Uterus (tissue), 4 donors: ENCODE measurements around the gene PLEKHN1. TPM values are rescaled to one million over a fixed set of nuclear protein-coding genes. Genes with fewer than 3 reads are reported as not detected.
"Not testable (repeated sequence)": the region's sequence is repeated elsewhere in the genome, so short reads cannot be mapped to it uniquely, and the experiment has no call there.

ENCODE experiments used
- DNase-seq, 2 donors: peaks; one replicate each; pipeline ENCODE4 v3.0.0-alpha.2; 2019 to 2020
- H3K27ac ChIP-seq, 2 donors: fragments of 200-600 bp; sonication (generic); 1 replicate in 1 of 2; 2 replicates in 1 of 2; pipeline ENCODE4 v1.5.1; 2016 to 2018
- H3K27me3 ChIP-seq, 2 donors: fragments of 200-600 bp; sonication (generic); one replicate each; pipeline ENCODE4 v1.5.1; 2018 to 2019; ENCODE audit warnings: control low read depth in 1 of 2
- H3K36me3 ChIP-seq, 2 donors: fragments of 200-600 bp; sonication (generic); one replicate each; pipeline ENCODE4 v1.5.1; 2019; ENCODE audit warnings: control low read depth in 1 of 2
- H3K4me1 ChIP-seq, 2 donors: fragments of 200-600 bp; sonication (generic); one replicate each; pipeline ENCODE4 v1.5.1; 2018 to 2019; ENCODE audit warnings: control low read depth in 1 of 2
- H3K4me3 ChIP-seq, 2 donors: fragments of 200-600 bp; sonication (generic); 1 replicate in 1 of 2; 2 replicates in 1 of 2; pipeline ENCODE4 v1.5.1; 2018 to 2019; ENCODE audit warnings: mild to moderate bottlenecking in 1 of 2
- H3K9me3 ChIP-seq, 2 donors: fragments of 200-600 bp; sonication (generic); one replicate each; pipeline ENCODE4 v1.5.1; 2019; ENCODE audit warnings: control low read depth in 1 of 2
- CTCF ChIP-seq, 4 experiments: fragments of 200-600 bp in 2 of 4; fragments of 450-650 bp in 2 of 4; sonication (generic) in 2 of 4; IDR thresholded peaks; one replicate each; pipeline ENCODE4 v1.5.1; 2016 to 2019; ENCODE audit warnings: antibody characterized with exemption in 4 of 4, mild to moderate bottlenecking in 2 of 4, moderate library complexity in 1 of 4
- POLR2A ChIP-seq, 2 donors: fragments of 450-650 bp; IDR thresholded peaks; one replicate each; pipeline ENCODE4 v1.6.1; 2016; ENCODE audit warnings: antibody characterized with exemption in 2 of 2, mild to moderate bottlenecking in 1 of 2, moderate library complexity in 1 of 2
- intact Hi-C: fragments of 100-400 bp; cut with DNase I; formaldehyde crosslinking; loops from one replicate; pipeline ENCODE4 v1.15.1; 2023; ENCODE audit warnings: low total_unique reads
- total RNA-seq, 4 donors: library from RNA; depleted of rRNA in 3 of 4; stranded (reverse); fragments of >200 nt in 3 of 4; gene quantifications; one replicate each; pipeline versions ENCODE4 v1.1.0 to v1.2.4, GENCODE V29; 2014 to 2023
- donor health status: DM: yes; HTN: yes; CAD: no.

Gene PLEKHN1
- total RNA-seq, 4 donors from 2014 or later, result 1.1 TPM; not detected in 3

DNA sequence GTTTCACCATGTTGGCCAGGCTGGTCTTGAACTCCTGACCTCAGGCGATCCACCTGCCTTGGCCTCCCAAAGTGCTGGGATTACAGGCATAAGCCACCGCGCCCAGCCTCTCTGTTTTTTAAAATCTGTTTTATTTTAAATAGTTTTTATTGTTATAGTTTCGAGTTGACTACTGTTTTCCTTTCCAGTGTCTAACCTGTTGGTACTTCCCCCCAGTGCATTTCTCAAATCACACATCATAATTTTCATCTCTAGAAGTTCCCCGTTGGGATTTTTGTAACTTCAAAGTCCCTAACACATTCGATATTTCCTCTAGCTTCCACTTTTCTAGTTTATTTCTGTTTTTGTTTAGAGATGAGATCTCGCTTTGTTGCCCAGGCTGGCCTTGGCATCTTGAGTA, 26.1 kb downstream of the PLEKHN1 start:
- Histone ChIP-seq H3K4me3 (no peak overlapping the region), H3K27me3 (no peaks in the 10 kb centered on the region), H3K9me3 (no peaks in the 10 kb centered on the region), H3K4me1 (no peaks in the 10 kb centered on the region), H3K27ac (no peak overlapping the region), H3K36me3 (no peaks in the 10 kb centered on the region)
- TF ChIP-seq CTCF (IDR thresholded peaks at IDR 0.05), result no peak
- TF ChIP-seq POLR2A (IDR thresholded peaks at IDR 0.05), result no peak
- intact Hi-C loops, result no loop called here
- DNase-seq, result no peak

DNA sequence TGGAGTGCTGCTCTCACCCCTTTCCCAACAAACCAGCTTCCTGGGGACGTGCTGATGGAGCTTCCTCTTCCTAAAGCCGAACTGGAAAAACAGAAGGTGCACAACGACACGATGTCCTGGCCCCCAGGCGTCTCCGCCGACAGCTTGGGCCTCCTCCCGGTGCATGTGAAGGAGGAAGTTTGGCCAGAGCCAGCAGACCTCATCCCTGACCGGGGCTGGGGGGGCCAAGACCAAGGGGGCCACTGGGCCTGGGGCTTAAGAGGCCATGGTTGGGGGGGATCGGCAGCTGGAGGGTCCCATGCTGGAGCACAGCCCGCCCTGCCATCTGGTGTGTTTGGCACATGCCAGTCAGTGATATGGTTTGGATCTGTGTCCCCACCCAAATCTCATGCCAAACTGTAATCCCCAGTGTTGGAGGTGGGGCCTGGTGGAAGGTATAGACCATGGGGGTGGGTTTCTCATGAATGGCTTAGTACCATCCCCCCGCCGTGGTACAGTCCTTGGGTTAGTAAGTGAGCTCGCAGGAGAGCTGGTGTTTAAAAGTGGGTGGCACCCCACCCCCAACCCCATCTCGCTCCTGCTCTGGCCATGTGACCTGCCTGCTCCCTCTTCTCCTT, 27.2 kb downstream of the PLEKHN1 start:
- H3K27ac ChIP-seq, result no peak overlapping the region
- TF ChIP-seq POLR2A (IDR thresholded peaks at IDR 0.05), result no peak
- TF ChIP-seq CTCF (IDR thresholded peaks at IDR 0.05), result no peak
- no peak for DNase-seq
- no peaks in the 10 kb centered on the region for H3K27me3 ChIP-seq
- H3K36me3 ChIP-seq, result no peaks in the 10 kb centered on the region
- H3K4me1 ChIP-seq, result no peaks in the 10 kb centered on the region
- no peaks in the 10 kb centered on the region for H3K9me3 ChIP-seq
- H3K4me3 ChIP-seq, result no peak overlapping the region
- intact Hi-C loops, result no loop called here

DNA sequence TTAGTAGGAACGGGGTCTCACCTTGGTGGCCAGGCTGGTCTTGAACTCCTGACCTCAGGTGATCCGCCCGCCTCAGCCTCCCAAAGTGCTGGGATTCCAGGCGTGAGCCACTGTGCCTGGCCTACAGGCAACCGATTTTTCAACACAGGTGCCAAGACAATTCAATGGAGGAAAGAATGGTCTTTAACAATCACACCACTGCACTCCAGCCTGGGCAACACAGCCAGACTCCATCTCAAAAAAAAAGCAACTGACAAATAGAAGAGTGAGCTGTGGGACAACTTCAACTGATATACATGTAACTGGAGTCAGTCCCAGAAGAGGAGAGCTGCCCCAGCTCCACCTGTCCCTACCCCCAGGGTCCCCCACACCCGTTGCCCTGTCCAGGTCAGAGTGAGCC, 28.3 kb downstream of the PLEKHN1 start:
- H3K27ac ChIP-seq, DNase-seq, intact Hi-C loops, H3K36me3 ChIP-seq, H3K27me3 ChIP-seq, H3K4me3 ChIP-seq, H3K4me1 ChIP-seq, H3K9me3 ChIP-seq: not testable (repeated sequence)

DNA sequence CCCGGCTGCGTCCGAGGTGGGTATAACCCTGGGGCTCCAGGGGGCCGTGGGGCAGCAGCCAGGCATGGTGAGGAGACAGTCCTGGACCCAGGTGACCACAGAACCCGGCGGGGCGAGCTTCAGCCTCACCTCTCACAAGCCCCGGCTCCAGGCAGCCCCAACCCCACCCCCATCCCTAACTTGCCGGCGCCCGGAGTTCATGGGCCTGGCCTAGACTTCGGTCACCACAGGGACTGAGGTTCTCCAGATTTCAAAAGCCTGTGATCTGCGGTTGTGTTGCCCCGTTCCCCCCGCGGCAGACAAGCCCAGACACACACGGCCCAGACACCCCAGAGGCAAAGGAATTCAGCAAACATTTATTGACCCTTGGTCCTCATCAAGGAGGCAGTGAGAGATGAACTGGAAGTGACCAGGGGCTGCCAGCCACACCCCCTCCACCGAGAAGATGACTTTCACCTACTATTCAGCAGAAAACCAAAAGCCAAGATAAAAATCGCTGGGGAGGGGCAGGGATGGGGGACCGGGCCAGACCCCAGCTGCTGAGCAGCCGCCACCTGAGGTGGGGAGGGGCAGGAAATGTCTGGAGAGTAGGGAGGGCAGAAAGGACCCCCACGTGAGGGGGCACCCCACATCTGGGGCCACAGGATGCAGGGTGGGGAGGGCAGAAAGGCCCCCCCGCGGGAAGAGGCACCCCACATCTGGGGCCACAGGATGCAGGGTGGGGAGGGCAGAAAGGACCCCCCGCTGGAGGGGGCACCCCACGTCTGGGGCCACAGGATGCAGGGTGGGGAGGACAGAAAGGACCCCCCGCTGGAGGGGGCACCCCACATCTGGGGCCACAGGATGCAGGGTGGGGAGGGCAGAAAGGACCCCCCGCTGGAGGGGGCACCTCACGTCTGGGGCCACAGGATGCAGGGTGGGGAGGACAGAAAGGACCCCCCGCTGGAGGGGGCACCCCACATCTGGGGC, 29.7 kb downstream of the PLEKHN1 start:
- H3K27ac ChIP-seq, result no peak overlapping the region
- H3K4me1 ChIP-seq, result no peaks in the 10 kb centered on the region
- intact Hi-C loops, result no loop called here
- H3K4me3 ChIP-seq, result no peak overlapping the region
- H3K27me3 ChIP-seq, result peaks cover 0 to 4% of the 10 kb centered on the region in 2 donors
- H3K9me3 ChIP-seq, result no peaks in the 10 kb centered on the region
- no peak for DNase-seq
- H3K36me3 ChIP-seq, result no peaks in the 10 kb centered on the region
- no peak for TF ChIP-seq POLR2A (IDR thresholded peaks at IDR 0.05)
- no peak for TF ChIP-seq CTCF (IDR thresholded peaks at IDR 0.05)

GRCh38 chr1:996851-997712, 30.8 kb downstream of the PLEKHN1 start:
- intact Hi-C loops, result no loop called here

More at GRCh38 chr1:996851-997712, 30.8 kb downstream of the PLEKHN1 start:
- no peak for DNase-seq
- Histone ChIP-seq H3K9me3 (no peaks in the 10 kb centered on the region), H3K4me3 (no peak overlapping the region), H3K4me1 (no peaks in the 10 kb centered on the region), H3K27ac (no peak overlapping the region), H3K36me3 (no peaks in the 10 kb centered on the region), H3K27me3 (peaks cover 0 to 4% of the 10 kb centered on the region in 2 donors)
- TF ChIP-seq CTCF (IDR thresholded peaks at IDR 0.05) (no peak), POLR2A (IDR thresholded peaks at IDR 0.05) (no peak)
